GDM1 (cell line): ENCODE data around the gene ACBD5.

ENCODE experiments used
- DNase-seq: peaks from one replicate; lab custom pipeline; 2025; lab: John Stamatoyannopoulos, UW

Gene ACBD5

DNA sequence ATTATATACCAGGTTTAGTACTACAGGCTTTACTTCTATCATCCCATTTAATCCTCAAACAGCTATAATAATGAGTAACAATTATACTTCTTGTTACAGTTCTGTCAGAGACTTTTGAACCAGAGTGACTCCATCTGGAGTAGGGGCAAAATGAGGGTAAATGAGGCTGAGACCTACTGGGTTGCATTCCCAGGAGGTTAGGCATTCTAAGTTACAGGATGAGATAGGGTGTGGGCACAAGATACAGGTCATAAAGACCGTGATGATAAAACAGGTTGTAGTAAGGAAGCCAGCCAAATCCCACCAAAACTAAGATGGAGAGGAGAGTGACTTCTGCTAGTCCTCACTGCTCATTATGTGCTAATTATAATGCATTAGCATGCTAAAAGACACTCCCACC lies 90.3 kb downstream of the ACBD5 start:
- no peak for DNase-seq

DNA sequence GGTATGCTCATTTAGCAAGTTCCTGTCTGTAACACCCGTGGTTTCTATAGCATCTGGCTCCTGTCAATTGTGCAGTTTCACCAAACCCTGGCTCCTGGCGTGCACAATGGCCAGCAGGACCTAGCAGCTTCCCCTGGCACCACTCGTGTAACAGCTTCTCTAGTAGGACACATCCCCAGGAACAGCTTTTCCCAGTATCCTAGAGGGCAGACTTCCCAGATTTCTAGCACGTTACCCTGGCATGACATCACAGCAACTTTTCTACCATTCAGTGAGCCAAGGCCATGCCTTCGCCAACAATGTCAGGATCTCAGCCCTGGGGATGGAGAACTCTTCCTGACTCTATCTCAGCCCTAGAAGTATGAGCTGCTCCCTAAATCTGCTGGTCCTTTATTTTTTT lies 92.9 kb downstream of the ACBD5 start:
- DNase-seq, result no peak

DNA sequence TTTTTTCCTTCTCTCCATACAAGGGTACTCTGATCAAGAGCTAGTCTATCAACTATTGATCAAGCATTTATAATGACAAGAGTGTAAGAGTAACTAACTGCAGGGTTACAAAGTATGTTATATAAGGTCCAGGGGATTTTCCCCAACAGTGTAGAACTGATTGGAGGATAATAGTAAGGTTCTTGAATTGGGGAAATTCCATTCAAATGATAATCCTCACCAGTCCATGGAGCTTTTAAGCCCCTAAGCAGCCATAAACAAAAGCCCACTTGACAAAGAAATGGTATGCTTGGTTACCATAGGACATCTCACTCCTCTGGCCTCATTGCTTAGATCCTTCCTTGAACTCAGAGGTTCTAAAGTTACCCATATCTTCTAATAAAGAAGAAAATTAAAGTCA lies 94.7 kb downstream of the ACBD5 start:
- no peak for DNase-seq
